Thoracic aorta (tissue), 2 donors: ENCODE measurements around the gene PDE9A. TPM values are rescaled to one million over a fixed set of nuclear protein-coding genes. Genes with fewer than 3 reads are reported as not detected.

Source experiments
- ATAC-seq: fragments of 150-250 bp; one replicate; pipeline ENCODE4 v1.8.0; 2017; ENCODE audit warnings: low read depth; ENCODE audit not compliant: insufficient number of reproducible peaks, low FRiP score
- DNase-seq: peaks from one replicate; pipeline ENCODE4 v3.0.0-alpha.2; 2020; ENCODE audit warnings: low spot score
- H3K27ac ChIP-seq, 2 donors: fragments of 200-600 bp; sonication (generic); 1 replicate in 1 of 2; 2 replicates in 1 of 2; pipeline ENCODE4 v1.5.1; 2016; ENCODE audit warnings: mild to moderate bottlenecking in 2 of 2, moderate library complexity in 2 of 2
- H3K27me3 ChIP-seq: fragments of 200-600 bp; sonication (generic); replicated peaks from 2 replicates; pipeline ENCODE4 v1.6.0; 2016; ENCODE audit warnings: mild to moderate bottlenecking; ENCODE audit not compliant: insufficient read depth
- H3K36me3 ChIP-seq: fragments of 200-600 bp; sonication (generic); one replicate; pipeline ENCODE4 v1.5.1; 2016
- H3K4me1 ChIP-seq, 2 donors: fragments of 200-600 bp; sonication (generic); 1 replicate in 1 of 2; 2 replicates in 1 of 2; pipeline versions ENCODE4 v1.5.1 to v1.6.0; 2016; ENCODE audit warnings: low read depth in 2 of 2, mild to moderate bottlenecking in 1 of 2; ENCODE audit not compliant: control insufficient read depth in 1 of 2
- H3K4me3 ChIP-seq: fragments of 200-600 bp; sonication (generic); 2 replicates; pipeline ENCODE4 v1.5.1; 2016; ENCODE audit warnings: mild to moderate bottlenecking
- H3K9me3 ChIP-seq: fragments of 200-600 bp; sonication (generic); 2 replicates; pipeline ENCODE4 v1.5.1; 2016
- total RNA-seq, 2 donors: library from RNA; depleted of rRNA; stranded (reverse); fragments of >200 nt; gene quantifications; one replicate each; pipeline versions ENCODE4 v1.1.0 to v1.2.3, GENCODE V29; 2016
- TF ChIP-seq, protein P1 (sequence below): fragments of 200-600 bp; sonication (generic); IDR thresholded peaks from one replicate; pipeline ENCODE4 v1.5.1; 2019; ENCODE audit warnings: antibody characterized with exemption

The PDE9A gene
- total RNA-seq, 2 donors from 2014 or later: 4.2 to 4.7 TPM

DNA sequence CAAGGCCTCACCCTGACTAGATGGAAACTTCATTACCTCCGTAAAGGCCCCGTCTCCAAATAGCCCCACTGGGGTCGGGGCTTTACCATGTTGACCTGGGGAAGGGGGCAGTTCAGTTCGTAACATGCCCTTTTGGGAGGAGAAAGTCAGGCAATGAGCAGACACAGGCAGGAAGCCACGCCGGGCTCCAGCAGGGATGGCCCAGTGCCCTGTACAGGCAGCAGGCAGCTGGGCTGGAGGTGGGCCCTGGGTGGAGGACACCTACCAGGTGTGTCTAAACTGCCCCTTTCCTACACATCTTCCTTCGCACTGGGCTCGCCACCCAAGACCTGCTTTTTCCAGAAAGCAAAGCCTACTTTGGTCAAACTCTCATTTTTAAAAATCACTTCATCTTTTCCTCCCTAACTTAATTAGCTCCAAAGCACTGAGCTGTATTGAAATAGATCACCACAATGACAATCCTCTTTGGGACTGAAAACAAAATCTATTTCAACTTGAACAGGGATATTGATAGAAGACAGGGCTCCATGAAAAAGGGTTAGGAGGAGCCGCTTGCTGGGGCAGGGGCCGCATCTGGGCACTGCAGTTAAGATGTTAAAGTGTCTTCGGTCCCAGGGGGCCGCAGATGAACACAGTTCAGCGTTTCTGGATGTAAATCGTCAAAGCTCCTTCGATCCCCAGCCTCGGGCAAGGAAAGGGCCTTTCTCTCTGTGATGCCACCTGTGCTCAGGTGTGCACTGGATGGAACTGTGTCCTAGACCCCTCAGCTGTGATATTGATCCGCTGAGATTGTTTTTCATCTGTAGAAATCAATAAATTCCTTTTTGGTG is 104.6 kb downstream of the PDE9A start:
- DNase-seq: no peak
- Histone ChIP-seq H3K36me3 (no peaks in the 10 kb centered on the region), H3K27ac (no peak overlapping the region), H3K4me1 (no peaks in the 10 kb centered on the region), H3K4me3 (no peak overlapping the region), H3K27me3 (no peaks in the 10 kb centered on the region), H3K9me3 (no peaks in the 10 kb centered on the region)
- TF ChIP-seq, protein P1, sequence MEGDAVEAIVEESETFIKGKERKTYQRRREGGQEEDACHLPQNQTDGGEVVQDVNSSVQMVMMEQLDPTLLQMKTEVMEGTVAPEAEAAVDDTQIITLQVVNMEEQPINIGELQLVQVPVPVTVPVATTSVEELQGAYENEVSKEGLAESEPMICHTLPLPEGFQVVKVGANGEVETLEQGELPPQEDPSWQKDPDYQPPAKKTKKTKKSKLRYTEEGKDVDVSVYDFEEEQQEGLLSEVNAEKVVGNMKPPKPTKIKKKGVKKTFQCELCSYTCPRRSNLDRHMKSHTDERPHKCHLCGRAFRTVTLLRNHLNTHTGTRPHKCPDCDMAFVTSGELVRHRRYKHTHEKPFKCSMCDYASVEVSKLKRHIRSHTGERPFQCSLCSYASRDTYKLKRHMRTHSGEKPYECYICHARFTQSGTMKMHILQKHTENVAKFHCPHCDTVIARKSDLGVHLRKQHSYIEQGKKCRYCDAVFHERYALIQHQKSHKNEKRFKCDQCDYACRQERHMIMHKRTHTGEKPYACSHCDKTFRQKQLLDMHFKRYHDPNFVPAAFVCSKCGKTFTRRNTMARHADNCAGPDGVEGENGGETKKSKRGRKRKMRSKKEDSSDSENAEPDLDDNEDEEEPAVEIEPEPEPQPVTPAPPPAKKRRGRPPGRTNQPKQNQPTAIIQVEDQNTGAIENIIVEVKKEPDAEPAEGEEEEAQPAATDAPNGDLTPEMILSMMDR: no peak
- ATAC-seq: no peak

DNA sequence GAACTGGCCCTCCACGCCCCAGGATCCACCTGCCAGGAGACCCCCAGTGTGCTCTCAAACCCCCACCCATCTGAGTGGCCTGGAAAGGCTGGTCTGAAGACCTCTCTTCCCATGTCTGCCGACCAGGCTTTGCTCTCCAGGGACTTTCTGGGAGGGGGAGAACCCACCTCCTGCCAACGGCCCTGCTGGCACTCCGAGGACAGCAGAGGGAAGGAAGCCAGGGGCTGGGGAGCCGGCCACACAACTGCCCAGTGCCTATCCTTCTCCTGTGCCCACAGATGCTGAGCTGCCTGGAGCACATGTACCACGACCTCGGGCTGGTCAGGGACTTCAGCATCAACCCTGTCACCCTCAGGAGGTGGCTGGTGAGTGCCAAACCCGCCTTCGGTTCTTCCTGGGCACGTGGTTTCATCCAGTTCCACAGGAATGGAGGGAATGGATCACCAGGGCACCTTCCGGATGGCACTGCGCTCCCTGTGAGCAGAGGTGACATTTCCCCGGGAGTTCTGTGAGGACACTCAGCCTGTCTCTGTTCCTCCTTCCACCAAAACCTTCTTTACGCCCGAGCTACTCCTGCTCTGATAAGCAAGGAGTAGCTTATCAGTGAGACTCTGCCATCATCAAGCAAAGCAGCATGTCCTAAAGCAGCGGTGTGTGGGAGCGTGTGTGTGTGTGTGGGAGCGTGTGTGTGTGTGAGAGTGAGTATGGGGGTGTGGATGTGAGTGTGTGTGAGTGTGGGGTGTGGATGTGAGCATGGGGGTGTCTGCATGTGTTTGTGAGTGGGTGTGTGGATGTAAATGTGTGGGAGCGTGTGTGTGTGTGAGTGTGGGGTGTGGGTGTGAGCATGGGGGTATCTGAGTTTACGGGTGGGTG is 105.5 kb downstream of the PDE9A start:
- H3K27me3 ChIP-seq: no peaks in the 10 kb centered on the region
- no peak overlapping the region for H3K4me3 ChIP-seq
- TF ChIP-seq, protein P1: no peak
- H3K9me3 ChIP-seq: no peaks in the 10 kb centered on the region
- H3K36me3 ChIP-seq: no peaks in the 10 kb centered on the region
- ATAC-seq (no peak), DNase-seq (no peak)
- no peaks in the 10 kb centered on the region for H3K4me1 ChIP-seq
- H3K27ac ChIP-seq: no peak overlapping the region

DNA sequence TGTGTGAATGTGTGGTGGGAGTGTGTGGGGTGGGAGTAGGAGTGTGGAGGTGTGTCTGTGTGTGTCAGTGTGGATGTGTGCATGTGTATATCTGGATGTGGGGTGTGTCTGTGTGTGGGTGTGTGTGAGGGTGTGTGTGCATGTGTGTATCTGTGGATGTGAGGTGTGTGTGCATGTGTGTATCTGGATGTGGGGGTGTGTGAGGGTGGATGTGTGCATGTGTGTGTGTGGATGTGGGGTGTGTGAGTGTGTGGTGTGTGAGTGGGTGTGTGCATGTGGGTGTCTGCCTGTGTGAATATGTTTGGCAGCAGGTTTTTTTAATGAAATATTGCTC is 106.1 kb downstream of the PDE9A start:
- H3K4me3 ChIP-seq: no peak overlapping the region
- TF ChIP-seq, protein P1: no peak
- DNase-seq: no peak
- no peaks in the 10 kb centered on the region for H3K4me1 ChIP-seq
- no peak for ATAC-seq
- no peaks in the 10 kb centered on the region for H3K27me3 ChIP-seq
- H3K27ac ChIP-seq: no peak overlapping the region
- no peaks in the 10 kb centered on the region for H3K9me3 ChIP-seq
- H3K36me3 ChIP-seq: no peaks in the 10 kb centered on the region

- Histone ChIP-seq H3K4me3 (no peak overlapping the region), H3K36me3 (no peaks in the 10 kb centered on the region), H3K27me3 (no peaks in the 10 kb centered on the region), H3K9me3 (no peaks in the 10 kb centered on the region), H3K4me1 (no peaks in the 10 kb centered on the region), H3K27ac (no peak overlapping the region)
- TF ChIP-seq, protein P1: no peak
- ATAC-seq: no peak
- no peak for DNase-seq
These were observed 107.0 kb downstream of the PDE9A start for GRCh38 chr21:42760361-42760950.
